Erythroblast (primary cell): ENCODE measurements around the gene ATXN1L.

Experiments used
- GATA1 ChIP-seq: IDR thresholded peaks from 2 replicates; pipeline ENCODE4 v1.6.1; 2011; ENCODE audit warnings: low read depth, mild to moderate bottlenecking, control low read depth, low read length, moderate library complexity
- POLR2A ChIP-seq: IDR thresholded peaks from 2 replicates; pipeline ENCODE4 v1.6.1; 2011; ENCODE audit warnings: mild to moderate bottlenecking, low read length

GRCh38 chr16:71859762-71860521 lies 14.2 kb downstream of the ATXN1L start:
- TF ChIP-seq POLR2A (no peak), GATA1 (no peak)
